ENCODE measurements around the gene CUL3. TPM values are rescaled to one million over a fixed set of nuclear protein-coding genes. Genes with fewer than 3 reads are reported as not detected.
"Not testable (repeated sequence)": the region's sequence is repeated elsewhere in the genome, so short reads cannot be mapped to it uniquely, and the experiment has no call there.

Gene CUL3
- total RNA-seq, 4 donors from 2014 or later, result 68.9 to 88.4 (median 77.7) TPM

DNA sequence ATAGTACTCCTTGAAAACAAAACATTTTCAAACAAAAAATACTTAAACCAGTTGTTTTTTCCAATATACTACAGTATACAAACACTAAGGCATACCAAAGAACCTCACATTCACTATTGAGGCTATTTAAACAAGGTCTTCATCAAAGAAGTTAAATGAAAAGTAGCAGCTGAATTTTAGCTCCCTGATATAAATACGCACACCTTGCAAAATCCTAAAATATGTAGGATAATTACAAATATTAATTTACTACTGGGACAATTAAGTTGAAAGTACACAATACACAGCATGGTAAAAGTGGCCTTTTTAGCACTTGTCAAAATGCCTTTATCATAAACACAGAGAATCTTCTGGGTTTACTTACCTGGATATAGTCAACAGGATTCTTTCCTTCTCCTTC, 78.7 kb downstream of the CUL3 start:
- Histone ChIP-seq H3K4me1 (no peaks in the 10 kb centered on the region), H3K9me3 (no peaks in the 10 kb centered on the region), H3K27ac (no peak overlapping the region), H3K27me3 (no peaks in the 10 kb centered on the region), H3K4me3 (no peak overlapping the region), H3K36me3 (peaks cover 44% of the 10 kb centered on the region)
- DNase-seq (ENCODE audit: low spot score in 2 of 2), result no peak
- WGBS, result 95% methylated on average over 1 of the region's 1 CpG
- TF ChIP-seq EP300 (IDR thresholded peaks at IDR 0.05), result no peak
- TF ChIP-seq, protein P1, sequence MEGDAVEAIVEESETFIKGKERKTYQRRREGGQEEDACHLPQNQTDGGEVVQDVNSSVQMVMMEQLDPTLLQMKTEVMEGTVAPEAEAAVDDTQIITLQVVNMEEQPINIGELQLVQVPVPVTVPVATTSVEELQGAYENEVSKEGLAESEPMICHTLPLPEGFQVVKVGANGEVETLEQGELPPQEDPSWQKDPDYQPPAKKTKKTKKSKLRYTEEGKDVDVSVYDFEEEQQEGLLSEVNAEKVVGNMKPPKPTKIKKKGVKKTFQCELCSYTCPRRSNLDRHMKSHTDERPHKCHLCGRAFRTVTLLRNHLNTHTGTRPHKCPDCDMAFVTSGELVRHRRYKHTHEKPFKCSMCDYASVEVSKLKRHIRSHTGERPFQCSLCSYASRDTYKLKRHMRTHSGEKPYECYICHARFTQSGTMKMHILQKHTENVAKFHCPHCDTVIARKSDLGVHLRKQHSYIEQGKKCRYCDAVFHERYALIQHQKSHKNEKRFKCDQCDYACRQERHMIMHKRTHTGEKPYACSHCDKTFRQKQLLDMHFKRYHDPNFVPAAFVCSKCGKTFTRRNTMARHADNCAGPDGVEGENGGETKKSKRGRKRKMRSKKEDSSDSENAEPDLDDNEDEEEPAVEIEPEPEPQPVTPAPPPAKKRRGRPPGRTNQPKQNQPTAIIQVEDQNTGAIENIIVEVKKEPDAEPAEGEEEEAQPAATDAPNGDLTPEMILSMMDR (IDR thresholded peaks at IDR 0.05), result no peak
- no peak for TF ChIP-seq POLR2AphosphoS5 (IDR thresholded peaks at IDR 0.05)
- TF ChIP-seq POLR2A (IDR thresholded peaks at IDR 0.05), result no peak

DNA sequence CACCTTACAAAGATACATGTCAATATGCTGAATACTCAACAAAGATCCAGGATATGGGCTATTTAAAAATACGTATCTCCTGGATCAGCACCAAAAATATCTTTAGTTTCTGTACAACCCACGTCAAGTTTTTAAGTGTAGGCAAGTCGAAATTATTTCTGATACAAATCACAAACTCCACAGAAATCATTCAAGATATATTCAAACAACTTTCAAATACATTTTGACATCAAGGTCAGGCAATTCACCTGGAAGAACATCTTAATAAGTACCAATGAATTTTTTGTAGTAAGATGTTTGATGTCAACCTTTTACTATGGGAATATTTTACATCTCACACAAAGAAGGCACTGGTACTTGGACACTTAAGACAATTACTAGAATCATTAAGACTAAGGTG, 86.2 kb downstream of the CUL3 start:
- 91% methylated on average over 3 of the region's 3 CpGs for WGBS
- no peak overlapping the region for H3K4me3 ChIP-seq
- H3K36me3 ChIP-seq, result peaks cover 68% of the 10 kb centered on the region
- H3K27me3 ChIP-seq, result no peaks in the 10 kb centered on the region
- TF ChIP-seq, protein P1 (IDR thresholded peaks at IDR 0.05), result no peak
- TF ChIP-seq EP300 (IDR thresholded peaks at IDR 0.05), result no peak
- no peak for TF ChIP-seq POLR2A (IDR thresholded peaks at IDR 0.05)
- TF ChIP-seq POLR2AphosphoS5 (IDR thresholded peaks at IDR 0.05), result no peak
- H3K4me1 ChIP-seq, result no peaks in the 10 kb centered on the region
- H3K9me3 ChIP-seq, result no peaks in the 10 kb centered on the region
- no peak overlapping the region for H3K27ac ChIP-seq
- DNase-seq (ENCODE audit: low spot score in 2 of 2), result no peak

DNA sequence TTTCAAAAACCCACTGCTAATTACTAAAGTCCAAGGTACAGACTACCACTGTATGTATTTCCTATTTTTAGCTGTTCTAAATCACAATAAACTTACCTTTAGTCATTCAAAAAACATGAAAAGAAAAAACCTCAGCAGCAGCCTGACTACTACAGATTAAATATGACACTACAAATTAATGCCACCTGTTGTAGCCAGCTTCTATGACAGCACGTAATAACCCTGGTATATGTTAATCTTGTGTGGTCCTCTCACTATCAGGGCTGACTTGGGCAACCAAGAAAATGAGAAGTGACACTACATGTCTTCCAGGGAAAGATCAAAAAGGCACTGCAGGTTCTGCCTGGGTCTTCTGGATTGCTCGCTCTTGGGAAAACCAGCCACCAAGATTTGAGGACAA, 92.6 kb downstream of the CUL3 start:
- 91% methylated on average over 2 of the region's 2 CpGs for WGBS

DNA sequence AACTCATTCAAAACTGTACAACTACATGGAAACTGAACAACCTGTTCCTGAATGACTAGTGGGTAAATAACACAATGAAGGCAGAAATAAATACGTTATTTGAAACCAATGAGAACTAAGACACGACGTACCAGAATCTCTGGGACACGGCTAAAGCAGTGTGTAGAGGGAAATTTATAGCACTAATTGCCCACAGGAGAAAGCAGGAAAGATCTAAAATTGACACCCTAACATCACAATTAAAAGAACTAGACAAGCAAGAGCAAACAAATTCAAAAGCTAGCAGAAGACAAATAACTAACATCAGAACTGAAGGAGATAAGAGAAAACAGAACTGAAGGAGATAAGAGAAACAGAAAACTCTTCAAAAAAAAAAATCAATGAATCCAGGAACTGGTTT, 97.2 kb downstream of the CUL3 start:
- Histone ChIP-seq H3K4me1 (peaks cover 13% of the 10 kb centered on the region), H3K36me3 (peaks cover 38% of the 10 kb centered on the region)
- not testable (repeated sequence) for H3K4me3 ChIP-seq; H3K9me3 ChIP-seq; H3K27me3 ChIP-seq; DNase-seq (ENCODE audit: low spot score in 2 of 2); H3K27ac ChIP-seq
- WGBS, result 95% methylated on average over 4 of the region's 4 CpGs

More for the DNA sequence above, 92.6 kb downstream of the CUL3 start:
- H3K27ac ChIP-seq, result no peak overlapping the region
- no peak overlapping the region for H3K4me3 ChIP-seq
- H3K9me3 ChIP-seq, result no peaks in the 10 kb centered on the region
- TF ChIP-seq, protein P1 (IDR thresholded peaks at IDR 0.05), result no peak
- no peak for TF ChIP-seq POLR2A (IDR thresholded peaks at IDR 0.05)
- TF ChIP-seq POLR2AphosphoS5 (IDR thresholded peaks at IDR 0.05), result no peak
- TF ChIP-seq EP300 (IDR thresholded peaks at IDR 0.05), result no peak
- H3K4me1 ChIP-seq, result no peaks in the 10 kb centered on the region
- H3K27me3 ChIP-seq, result no peaks in the 10 kb centered on the region
- peaks cover 35% of the 10 kb centered on the region for H3K36me3 ChIP-seq
- no peak for DNase-seq (ENCODE audit: low spot score in 2 of 2)

DNA sequence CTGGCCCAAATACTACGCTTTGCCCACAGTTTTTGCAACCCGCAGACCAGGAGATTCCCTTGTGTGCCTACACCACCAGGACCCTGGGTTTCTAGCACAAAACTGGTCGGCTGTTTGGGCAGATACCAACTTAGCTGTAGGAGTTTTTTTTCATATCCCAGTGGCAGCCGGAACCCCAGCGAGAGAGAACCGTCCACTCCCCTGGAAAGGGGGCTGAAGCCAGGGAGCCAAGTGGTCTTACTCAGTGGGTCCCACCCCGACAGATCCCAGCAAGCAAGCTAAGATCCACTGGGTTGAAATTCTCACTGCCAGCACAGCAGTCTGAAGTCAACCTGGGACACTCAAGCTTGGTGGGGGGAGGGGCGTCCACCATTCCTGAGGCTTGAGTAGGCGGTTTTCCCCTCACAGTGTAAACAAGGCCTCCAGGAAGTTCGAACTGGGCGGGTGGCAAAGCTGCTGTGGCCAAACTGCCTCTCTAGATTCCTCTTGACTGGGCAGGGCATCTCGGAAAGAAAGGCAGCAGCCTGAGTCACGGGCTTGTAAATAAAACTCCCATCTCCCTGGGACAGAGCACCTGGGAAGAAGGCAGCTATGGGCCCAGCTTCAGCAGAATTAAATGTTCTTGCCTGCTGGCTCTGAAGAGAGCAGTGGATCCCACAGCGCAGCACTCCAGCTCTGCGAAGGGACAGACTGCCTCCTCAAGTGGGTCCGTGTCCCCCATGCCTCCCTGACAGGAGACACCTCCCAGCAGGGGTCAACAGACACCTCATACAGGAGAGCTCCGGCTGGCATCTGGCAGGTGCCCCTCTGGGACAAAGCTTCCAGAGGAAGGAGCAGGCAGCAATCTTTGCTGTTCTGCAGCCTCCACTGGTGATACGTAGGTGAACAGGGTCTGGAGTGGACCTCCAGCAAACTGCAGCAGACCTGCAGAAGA, 99.8 kb downstream of the CUL3 start:
- Histone ChIP-seq H3K4me1 (peaks cover 13% of the 10 kb centered on the region), H3K36me3 (peaks cover 32% of the 10 kb centered on the region)
- H3K27ac ChIP-seq; H3K9me3 ChIP-seq; H3K4me3 ChIP-seq; H3K27me3 ChIP-seq; DNase-seq (ENCODE audit: low spot score in 2 of 2): not testable (repeated sequence)
- 73% methylated on average over 18 of the region's 18 CpGs for WGBS

DNA sequence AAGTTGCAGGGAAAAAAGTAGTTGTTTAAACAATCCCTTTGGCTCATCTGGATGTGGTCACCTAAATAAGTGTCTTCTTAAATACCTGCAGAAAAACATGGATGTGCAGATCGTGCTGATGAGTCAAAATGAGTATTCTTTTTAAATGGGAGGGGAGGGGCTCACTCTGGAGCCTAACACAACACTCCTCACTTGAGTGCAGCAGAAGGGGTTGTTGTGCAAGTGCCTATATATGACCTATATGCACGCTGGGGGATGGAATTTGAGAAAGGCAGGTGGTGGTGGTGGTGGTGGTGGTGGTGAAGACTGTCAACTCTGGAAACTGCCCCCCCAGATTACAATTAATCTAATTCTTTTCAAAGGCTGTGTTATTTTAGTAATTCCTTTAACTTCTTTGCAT, 105.3 kb downstream of the CUL3 start:
- TF ChIP-seq POLR2A (IDR thresholded peaks at IDR 0.05) (no peak), EP300 (IDR thresholded peaks at IDR 0.05) (no peak), POLR2AphosphoS5 (IDR thresholded peaks at IDR 0.05) (no peak)
- TF ChIP-seq, protein P1 (IDR thresholded peaks at IDR 0.05), result no peak
- Histone ChIP-seq H3K27me3 (no peaks in the 10 kb centered on the region), H3K27ac (no peak overlapping the region), H3K4me1 (no peaks in the 10 kb centered on the region), H3K36me3 (peaks cover 55% of the 10 kb centered on the region), H3K9me3 (no peaks in the 10 kb centered on the region), H3K4me3 (no peak overlapping the region)
- 92% methylated on average over 2 of the region's 2 CpGs for WGBS
- DNase-seq (ENCODE audit: low spot score in 2 of 2), result no peak
